BLaER1 treated with 17β-estradiol and CSF1 and Interleukin-3, amounts not matched to agents 10 nM and 100 nM (cell line): Measurements from ENCODE around the gene RBM23.

ENCODE experiments used
- H3K27ac ChIP-seq, 11 experiments: shearing (Covaris generic); formaldehyde crosslinking; 2 replicates each; pipeline ENCODE4 v1.8.1; 2022
- H3K27me3 ChIP-seq, 11 experiments: shearing (Covaris generic); formaldehyde crosslinking; 2 replicates each; pipeline ENCODE4 v1.8.1; 2022
- H3K36me3 ChIP-seq, 11 experiments: shearing (Covaris generic); formaldehyde crosslinking; 2 replicates each; pipeline ENCODE4 v1.8.1; 2022
- H3K4me1 ChIP-seq, 10 experiments: shearing (Covaris generic); formaldehyde crosslinking; 2 replicates each; pipeline ENCODE4 v1.8.1; 2022
- H3K4me2 ChIP-seq, 11 experiments: shearing (Covaris generic); formaldehyde crosslinking; 2 replicates each; pipeline ENCODE4 v1.8.1; 2022
- H3K4me3 ChIP-seq, 10 experiments: shearing (Covaris generic); formaldehyde crosslinking; 2 replicates each; pipeline ENCODE4 v1.8.1; 2022
- H3K9ac ChIP-seq, 11 experiments: shearing (Covaris generic); formaldehyde crosslinking; 2 replicates each; pipeline ENCODE4 v1.8.1; 2022
- H3K9me3 ChIP-seq, 11 experiments: shearing (Covaris generic); formaldehyde crosslinking; replicated peaks in 1 of 11; 2 replicates each; pipeline ENCODE4 v1.8.1; 2022
- H4K20me1 ChIP-seq, 11 experiments: shearing (Covaris generic); formaldehyde crosslinking; 2 replicates each; pipeline ENCODE4 v1.8.1; 2022
- Cebpa-rat ChIP-seq, 11 experiments: shearing (Covaris generic); IDR thresholded peaks; 2 replicates each; pipeline ENCODE4 v1.8.1; 2022

Gene RBM23

DNA sequence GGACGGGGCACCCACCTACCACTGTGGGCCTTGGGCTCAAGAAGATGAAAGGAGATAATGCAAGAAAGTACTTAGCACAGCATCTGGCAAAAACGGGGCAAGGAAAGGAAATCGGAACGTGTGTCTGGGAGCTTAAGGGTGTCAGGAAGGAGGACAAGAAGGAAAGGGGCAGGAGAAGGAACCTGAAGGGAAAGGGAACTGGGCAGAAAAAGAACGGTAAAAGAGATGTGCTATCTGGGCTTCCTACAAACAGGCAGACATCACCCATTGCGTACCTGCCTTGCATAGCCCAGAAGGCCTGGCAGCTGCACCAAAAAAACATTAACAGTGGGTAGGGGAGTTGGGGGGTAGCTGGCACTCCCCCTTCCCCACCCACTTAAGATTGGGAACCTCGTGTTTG, 36.9 kb downstream of the RBM23 start:
- peaks cover 42 to 62% (median 53%) of the 10 kb centered on the region in 10 experiments for H3K4me1 ChIP-seq
- no peaks in the 10 kb centered on the region for H3K9me3 ChIP-seq
- H3K4me3 ChIP-seq = no peak overlapping the region
- TF ChIP-seq Cebpa-rat (IDR thresholded peaks at IDR 0.05) = no peak
- peaks cover 14 to 32% (median 27%) of the 10 kb centered on the region in 11 experiments for H3K36me3 ChIP-seq
- H3K9ac ChIP-seq = 0 out of 22 replicates have a peak overlapping the region, but pooled peaks of 2 of the 11 experiments have one; percentile 5 to 29
- peaks cover 0 to 29% (median 0%) of the 10 kb centered on the region in 11 experiments; a peak in 6 of 22 replicates for H4K20me1 ChIP-seq
- H3K4me2 ChIP-seq = peak overlapping the region in 10 of 11 experiments; percentile 0 to 87 (median 48); a peak in 19 of 22 replicates
- H3K27ac ChIP-seq = no peak overlapping the region
- H3K27me3 ChIP-seq = peaks cover 0 to 14% (median 0%) of the 10 kb centered on the region in 11 experiments; a peak in 8 of 22 replicates

DNA sequence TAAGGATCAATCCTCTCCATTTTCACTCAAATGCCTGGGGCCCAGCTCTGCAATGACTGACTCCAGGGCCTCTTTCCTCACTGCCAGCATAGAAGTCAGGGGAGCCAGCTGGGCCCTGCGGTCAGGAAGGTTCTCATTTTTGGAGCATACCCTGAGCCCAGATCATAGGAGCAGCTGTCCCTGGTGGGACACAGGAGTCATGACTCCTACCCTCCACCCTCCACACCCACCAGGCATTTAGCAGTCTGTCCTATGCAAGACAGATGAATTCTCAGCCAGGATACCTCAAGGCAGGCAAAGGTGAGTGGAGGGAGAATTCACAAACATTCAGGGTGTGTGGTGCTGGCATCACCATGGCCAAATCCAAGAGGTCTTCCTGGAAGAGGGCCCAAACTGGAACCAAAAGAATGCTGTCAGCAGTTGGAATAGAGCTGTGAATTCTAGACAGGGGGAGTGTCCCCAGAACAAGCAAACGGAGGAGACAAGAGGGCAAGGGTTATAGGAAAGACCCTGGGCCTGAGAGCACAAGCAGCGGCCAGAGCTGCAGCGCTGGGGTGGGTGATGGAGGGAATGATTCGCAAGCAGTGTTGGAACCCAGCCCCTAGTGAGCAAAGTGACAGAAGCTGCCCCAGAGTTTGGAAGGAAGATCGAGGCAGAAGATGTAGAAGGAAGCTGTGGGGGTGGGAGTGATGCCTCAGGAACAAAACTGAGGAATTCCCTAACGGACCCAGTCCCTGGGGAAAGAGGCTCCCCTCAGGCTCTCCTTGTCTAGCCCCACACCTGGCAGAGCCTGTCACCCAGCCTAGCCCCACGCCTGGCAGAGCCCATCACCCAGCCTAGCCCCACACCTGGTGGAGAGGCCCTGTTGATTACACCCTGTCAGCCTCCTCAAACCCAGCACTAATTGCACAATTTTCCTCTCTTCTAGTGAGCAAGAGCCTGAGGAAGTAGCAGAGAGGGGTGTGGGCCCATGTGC, 40.4 kb downstream of the RBM23 start:
- no peak overlapping the region for H3K4me3 ChIP-seq
- H3K27me3 ChIP-seq = no peaks in the 10 kb centered on the region
- peaks cover 49 to 67% (median 62%) of the 10 kb centered on the region in 11 experiments for H3K36me3 ChIP-seq
- TF ChIP-seq Cebpa-rat (IDR thresholded peaks at IDR 0.05) = no peak
- no peak overlapping the region; a peak in 2 of 22 replicates for H3K4me2 ChIP-seq
- H3K27ac ChIP-seq = no peak overlapping the region
- H3K9me3 ChIP-seq = no peaks in the 10 kb centered on the region
- peaks cover 21 to 34% (median 25%) of the 10 kb centered on the region in 10 experiments for H3K4me1 ChIP-seq
- H4K20me1 ChIP-seq = peaks cover 0 to 57% (median 0%) of the 10 kb centered on the region in 11 experiments; a peak in 11 of 22 replicates
- H3K9ac ChIP-seq = peak overlapping the region in 1 of 11 experiments; percentile 9; a peak in 1 of 22 replicates

DNA sequence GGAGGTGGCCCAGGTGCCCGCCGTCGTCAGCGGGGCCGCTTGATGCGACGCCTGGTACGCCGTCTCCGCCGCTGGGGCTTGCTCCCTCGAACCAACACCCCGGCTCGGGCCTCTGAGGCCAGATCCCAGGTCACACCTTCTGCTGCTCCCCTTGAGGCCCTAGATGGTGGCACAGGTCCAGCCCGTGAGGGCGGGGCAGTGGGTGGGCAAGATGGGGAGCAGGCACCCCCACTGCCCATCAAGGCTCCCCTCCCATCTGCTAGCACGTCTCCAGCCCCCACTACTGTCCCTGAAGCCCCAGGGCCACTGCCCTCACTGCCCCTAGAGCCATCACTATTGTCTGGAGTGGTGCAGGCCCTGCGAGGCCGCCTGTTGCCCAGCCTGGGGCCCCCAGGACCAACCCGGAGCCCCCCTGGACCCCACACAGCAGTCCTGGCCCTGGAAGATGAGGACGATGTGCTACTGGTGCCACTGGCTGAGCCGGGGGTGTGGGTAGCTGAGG, 41.9 kb downstream of the RBM23 start:
- Histone ChIP-seq H3K9me3 (no peaks in the 10 kb centered on the region), H3K27ac (no peak overlapping the region), H4K20me1 (peaks cover 0 to 67% (median 7%) of the 10 kb centered on the region in 11 experiments; a peak in 12 of 22 replicates), H3K4me3 (no peak overlapping the region), H3K27me3 (no peaks in the 10 kb centered on the region), H3K9ac (no peak overlapping the region), H3K4me2 (no peak overlapping the region), H3K4me1 (peaks cover 17 to 29% (median 21%) of the 10 kb centered on the region in 10 experiments), H3K36me3 (peaks cover 52 to 70% (median 65%) of the 10 kb centered on the region in 11 experiments)
- TF ChIP-seq Cebpa-rat (IDR thresholded peaks at IDR 0.05) = no peak

- H3K9ac ChIP-seq = no peak overlapping the region
- peaks cover 0 to 67% (median 7%) of the 10 kb centered on the region in 11 experiments; a peak in 12 of 22 replicates for H4K20me1 ChIP-seq
- no peak overlapping the region for H3K4me3 ChIP-seq
- H3K36me3 ChIP-seq = peaks cover 52 to 70% (median 65%) of the 10 kb centered on the region in 11 experiments
- no peak overlapping the region for H3K27ac ChIP-seq
- TF ChIP-seq Cebpa-rat (IDR thresholded peaks at IDR 0.05) = no peak
- H3K27me3 ChIP-seq = no peaks in the 10 kb centered on the region
- peaks cover 13 to 27% (median 18%) of the 10 kb centered on the region in 10 experiments for H3K4me1 ChIP-seq
- no peak overlapping the region for H3K4me2 ChIP-seq
- H3K9me3 ChIP-seq = no peaks in the 10 kb centered on the region
These were observed 43.1 kb downstream of the RBM23 start for GRCh38 chr14:22875748-22876319.

DNA sequence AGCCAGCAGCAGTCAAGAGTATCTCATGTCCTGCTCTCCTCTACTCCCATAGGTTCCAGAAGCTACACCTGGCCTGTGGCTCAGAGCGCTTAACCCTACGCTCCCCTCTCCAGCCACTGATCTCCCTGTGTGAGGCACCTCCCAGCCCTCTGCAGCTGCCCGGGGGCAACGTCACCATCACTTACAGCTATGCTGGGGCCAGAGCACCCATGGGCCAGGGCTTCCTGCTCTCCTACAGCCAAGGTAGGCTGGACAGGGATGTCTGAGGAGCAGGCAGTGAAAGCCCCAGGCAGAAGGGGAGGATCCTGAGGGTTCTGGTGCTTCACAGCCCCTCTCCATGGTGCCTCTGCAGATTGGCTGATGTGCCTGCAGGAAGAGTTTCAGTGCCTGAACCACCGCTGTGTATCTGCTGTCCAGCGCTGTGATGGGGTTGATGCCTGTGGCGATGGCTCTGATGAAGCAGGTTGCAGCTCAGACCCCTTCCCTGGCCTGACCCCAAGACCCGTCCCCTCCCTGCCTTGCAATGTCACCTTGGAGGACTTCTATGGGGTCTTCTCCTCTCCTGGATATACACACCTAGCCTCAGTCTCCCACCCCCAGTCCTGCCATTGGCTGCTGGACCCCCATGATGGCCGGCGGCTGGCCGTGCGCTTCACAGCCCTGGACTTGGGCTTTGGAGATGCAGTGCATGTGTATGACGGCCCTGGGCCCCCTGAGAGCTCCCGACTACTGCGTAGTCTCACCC, 43.8 kb downstream of the RBM23 start:
- H3K9me3 ChIP-seq = no peaks in the 10 kb centered on the region
- H3K27ac ChIP-seq = no peak overlapping the region
- peaks cover 52 to 70% (median 65%) of the 10 kb centered on the region in 11 experiments for H3K36me3 ChIP-seq
- peaks cover 0 to 67% (median 7%) of the 10 kb centered on the region in 11 experiments; a peak in 12 of 22 replicates for H4K20me1 ChIP-seq
- no peak overlapping the region for H3K4me3 ChIP-seq
- no peak for TF ChIP-seq Cebpa-rat (IDR thresholded peaks at IDR 0.05)
- H3K9ac ChIP-seq = no peak overlapping the region
- peaks cover 20 to 33% (median 25%) of the 10 kb centered on the region in 10 experiments for H3K4me1 ChIP-seq
- H3K4me2 ChIP-seq = no peak overlapping the region
- H3K27me3 ChIP-seq = no peaks in the 10 kb centered on the region

DNA sequence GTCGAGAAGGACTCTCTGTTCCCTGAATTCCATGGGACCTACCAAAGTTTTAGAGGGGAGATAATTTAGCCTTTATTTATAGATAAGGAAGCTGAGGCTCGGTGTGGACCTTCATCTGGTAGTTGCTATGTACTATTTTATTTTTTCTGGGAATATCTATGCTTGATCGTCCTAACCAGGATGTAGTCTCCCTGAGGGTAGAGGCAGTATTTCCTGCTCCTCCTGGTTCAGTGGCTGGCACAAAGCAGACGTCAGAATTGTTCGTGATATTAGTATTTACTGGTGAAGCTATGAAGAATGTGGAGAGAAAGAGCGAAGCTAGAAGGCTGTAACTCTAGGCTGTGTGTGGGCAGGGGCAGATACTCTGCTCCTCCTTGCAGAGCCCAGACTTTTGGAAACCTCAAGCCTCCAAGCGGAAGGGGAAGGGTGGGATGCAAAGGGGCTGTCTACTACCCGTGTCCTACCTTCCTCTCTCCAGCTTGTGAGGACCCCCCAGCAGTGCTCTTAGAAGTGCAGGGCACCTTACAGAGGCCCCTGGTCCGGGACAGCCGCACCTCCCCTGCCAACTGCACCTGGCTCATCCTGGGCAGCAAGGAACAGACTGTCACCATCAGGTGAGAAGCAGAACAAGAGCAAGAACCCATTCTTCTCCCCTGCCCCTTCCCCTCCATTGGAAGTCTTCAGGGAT, 46.0 kb downstream of the RBM23 start:
- H4K20me1 ChIP-seq = peaks cover 0 to 54% (median 7%) of the 10 kb centered on the region in 11 experiments; a peak in 12 of 22 replicates
- no peak for TF ChIP-seq Cebpa-rat (IDR thresholded peaks at IDR 0.05)
- peaks cover 25 to 37% (median 34%) of the 10 kb centered on the region in 10 experiments for H3K4me1 ChIP-seq
- H3K27ac ChIP-seq = peak overlapping the region; percentile 80 to 93 (median 86); a peak in 21 of 22 replicates
- H3K9ac ChIP-seq = peak overlapping the region; percentile 81 to 92 (median 88); a peak in 21 of 22 replicates
- peaks cover 46 to 49% (median 47%) of the 10 kb centered on the region in 11 experiments for H3K36me3 ChIP-seq
- H3K4me2 ChIP-seq = peak overlapping the region; percentile 73 to 99 (median 90)
- H3K4me3 ChIP-seq = peak overlapping the region; percentile 81 to 96 (median 88)
- no peaks in the 10 kb centered on the region for H3K27me3 ChIP-seq
- H3K9me3 ChIP-seq = no peaks in the 10 kb centered on the region

DNA sequence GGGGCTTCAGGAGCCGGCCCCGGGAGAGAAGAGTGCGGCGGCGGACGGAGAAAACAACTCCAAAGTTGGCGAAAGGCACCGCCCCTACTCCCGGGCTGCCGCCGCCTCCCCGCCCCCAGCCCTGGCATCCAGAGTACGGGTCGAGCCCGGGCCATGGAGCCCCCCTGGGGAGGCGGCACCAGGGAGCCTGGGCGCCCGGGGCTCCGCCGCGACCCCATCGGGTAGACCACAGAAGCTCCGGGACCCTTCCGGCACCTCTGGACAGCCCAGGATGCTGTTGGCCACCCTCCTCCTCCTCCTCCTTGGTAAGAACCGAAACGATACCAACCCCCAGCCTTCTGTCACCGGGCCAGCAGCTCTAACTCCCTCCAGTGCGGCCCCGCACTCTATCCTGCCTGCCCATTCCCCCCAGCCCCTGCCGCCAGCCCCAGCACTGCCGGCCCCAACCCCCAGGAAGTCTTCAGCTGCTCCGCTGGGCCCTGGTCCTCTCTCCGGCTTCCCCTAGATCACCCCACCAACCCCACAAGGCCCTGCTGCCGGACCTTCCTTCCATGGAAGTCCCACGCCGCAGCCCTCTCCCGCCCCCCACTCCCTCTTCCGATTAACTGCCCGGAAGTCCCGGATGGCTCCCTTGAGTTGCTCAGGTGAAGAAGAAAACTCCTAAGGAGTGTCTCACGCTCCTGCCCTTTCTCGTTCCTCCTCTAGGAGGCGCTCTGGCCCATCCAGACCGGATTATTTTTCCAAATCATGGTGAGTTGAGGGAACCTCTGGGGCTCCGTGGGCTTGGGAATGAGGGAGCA, 46.7 kb downstream of the RBM23 start:
- peaks cover 0 to 46% (median 7%) of the 10 kb centered on the region in 11 experiments; a peak in 12 of 22 replicates for H4K20me1 ChIP-seq
- H3K27me3 ChIP-seq = no peaks in the 10 kb centered on the region
- H3K4me2 ChIP-seq = peak overlapping the region; percentile 73 to 99 (median 90)
- peaks cover 38 to 42% (median 40%) of the 10 kb centered on the region in 11 experiments for H3K36me3 ChIP-seq
- no peaks in the 10 kb centered on the region for H3K9me3 ChIP-seq
- H3K9ac ChIP-seq = peak overlapping the region; percentile 81 to 92 (median 88)
- H3K4me1 ChIP-seq = peaks cover 25 to 37% (median 34%) of the 10 kb centered on the region in 10 experiments
- H3K4me3 ChIP-seq = peak overlapping the region; percentile 81 to 96 (median 88)
- TF ChIP-seq Cebpa-rat (IDR thresholded peaks at IDR 0.05) = no peak
- H3K27ac ChIP-seq = peak overlapping the region; percentile 80 to 93 (median 86)
